HG03558 (cell line): ENCODE results near the gene THSD7A.

Experiments
- ATAC-seq: cut with Tn5 transposase; IDR thresholded peaks from one replicate; pipeline ENCODE4 v1.9.1; 2021; ENCODE audit warnings: moderate number of reproducible peaks; ENCODE audit not compliant: unreplicated experiment; ENCODE audit errors: extremely low read depth

Gene THSD7A

GRCh38 chr7:11358637-11359036, 473.4 kb downstream of the THSD7A start:
- no peak for ATAC-seq

GRCh38 chr7:11355399-11356005, 476.5 kb downstream of the THSD7A start:
- ATAC-seq: no peak

- no peak for ATAC-seq
Measured at GRCh38 chr7:11346302-11346701, 485.7 kb downstream of the THSD7A start.

GRCh38 chr7:11345621-11346020, 486.4 kb downstream of the THSD7A start:
- ATAC-seq: no peak

- ATAC-seq: no peak
Measured at GRCh38 chr7:11343818-11344413, 488.1 kb downstream of the THSD7A start.

- ATAC-seq: no peak
Measured at GRCh38 chr7:11343136-11343535, 488.9 kb downstream of the THSD7A start.

GRCh38 chr7:11341285-11341944, 490.6 kb downstream of the THSD7A start:
- no peak for ATAC-seq

GRCh38 chr7:11336432-11336831, 495.6 kb downstream of the THSD7A start:
- ATAC-seq: no peak

GRCh38 chr7:11335947-11336346, 496.1 kb downstream of the THSD7A start:
- ATAC-seq: no peak

- peak; percentile 27 for ATAC-seq
Measured at GRCh38 chr7:11332865-11333228, 499.2 kb downstream of the THSD7A start.

- peak; percentile 96 for ATAC-seq
Measured at GRCh38 chr7:11332186-11332864, 499.7 kb downstream of the THSD7A start.

GRCh38 chr7:11331128-11332102, 500.6 kb downstream of the THSD7A start:
- ATAC-seq: no peak

GRCh38 chr7:11330717-11331116, 501.3 kb downstream of the THSD7A start:
- ATAC-seq: no peak

GRCh38 chr7:11330208-11330607, 501.8 kb downstream of the THSD7A start:
- no peak for ATAC-seq

GRCh38 chr7:11329626-11330025, 502.4 kb downstream of the THSD7A start:
- no peak for ATAC-seq

- ATAC-seq: no peak
Measured at GRCh38 chr7:11328309-11328708, 503.7 kb downstream of the THSD7A start.

GRCh38 chr7:11327633-11328032, 504.4 kb downstream of the THSD7A start:
- no peak for ATAC-seq
